GM12891 (cell line): ENCODE measurements around the gene SEPTIN3.

Source experiments
- POLR2A ChIP-seq: IDR thresholded peaks from 2 replicates; pipeline ENCODE4 v1.6.1; 2011; ENCODE audit warnings: low read depth, low read length, control low read depth
- POLR2AphosphoS5 ChIP-seq: IDR thresholded peaks from 2 replicates; pipeline ENCODE4 v1.6.1; 2011; ENCODE audit warnings: low read depth, low read length, control low read depth
- SPI1 ChIP-seq: IDR thresholded peaks from 2 replicates; pipeline ENCODE4 v1.6.1; 2011; ENCODE audit warnings: low read depth, low read length, control low read depth
- TAF1 ChIP-seq: IDR thresholded peaks from 2 replicates; pipeline ENCODE4 v1.6.1; 2011; ENCODE audit warnings: low read depth, low read length, control low read depth

- no peak for TF ChIP-seq POLR2A
- no peak for TF ChIP-seq POLR2AphosphoS5
- no peak for TF ChIP-seq TAF1
- 0 out of 2 replicates have a peak, but pooled peaks have one; percentile 33 for TF ChIP-seq SPI1
Measured at GRCh38 chr22:41979423-41980250, 10.4 kb downstream of the SEPTIN3 start.
